Measurements from ENCODE around the gene PTX3.

Gene PTX3

GRCh38 chr3:157428853-157429252, 7.8 kb upstream of the PTX3 start:
- H3K27ac ChIP-seq, result no peak overlapping the region
- no peaks in the 10 kb centered on the region for H3K36me3 ChIP-seq
- DNase-seq, result no peak
- no peaks in the 10 kb centered on the region for H3K27me3 ChIP-seq (ENCODE audit: insufficient read depth, low read depth, severe bottlenecking)
- TF ChIP-seq, protein P1, sequence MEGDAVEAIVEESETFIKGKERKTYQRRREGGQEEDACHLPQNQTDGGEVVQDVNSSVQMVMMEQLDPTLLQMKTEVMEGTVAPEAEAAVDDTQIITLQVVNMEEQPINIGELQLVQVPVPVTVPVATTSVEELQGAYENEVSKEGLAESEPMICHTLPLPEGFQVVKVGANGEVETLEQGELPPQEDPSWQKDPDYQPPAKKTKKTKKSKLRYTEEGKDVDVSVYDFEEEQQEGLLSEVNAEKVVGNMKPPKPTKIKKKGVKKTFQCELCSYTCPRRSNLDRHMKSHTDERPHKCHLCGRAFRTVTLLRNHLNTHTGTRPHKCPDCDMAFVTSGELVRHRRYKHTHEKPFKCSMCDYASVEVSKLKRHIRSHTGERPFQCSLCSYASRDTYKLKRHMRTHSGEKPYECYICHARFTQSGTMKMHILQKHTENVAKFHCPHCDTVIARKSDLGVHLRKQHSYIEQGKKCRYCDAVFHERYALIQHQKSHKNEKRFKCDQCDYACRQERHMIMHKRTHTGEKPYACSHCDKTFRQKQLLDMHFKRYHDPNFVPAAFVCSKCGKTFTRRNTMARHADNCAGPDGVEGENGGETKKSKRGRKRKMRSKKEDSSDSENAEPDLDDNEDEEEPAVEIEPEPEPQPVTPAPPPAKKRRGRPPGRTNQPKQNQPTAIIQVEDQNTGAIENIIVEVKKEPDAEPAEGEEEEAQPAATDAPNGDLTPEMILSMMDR (IDR thresholded peaks at IDR 0.05; ENCODE audit: low read depth, low read length), result no peak
- H3K9me3 ChIP-seq (ENCODE audit: severe bottlenecking), result no peaks in the 10 kb centered on the region
- no peak overlapping the region for H3K4me3 ChIP-seq (ENCODE audit: low read depth, low read length)

DNA sequence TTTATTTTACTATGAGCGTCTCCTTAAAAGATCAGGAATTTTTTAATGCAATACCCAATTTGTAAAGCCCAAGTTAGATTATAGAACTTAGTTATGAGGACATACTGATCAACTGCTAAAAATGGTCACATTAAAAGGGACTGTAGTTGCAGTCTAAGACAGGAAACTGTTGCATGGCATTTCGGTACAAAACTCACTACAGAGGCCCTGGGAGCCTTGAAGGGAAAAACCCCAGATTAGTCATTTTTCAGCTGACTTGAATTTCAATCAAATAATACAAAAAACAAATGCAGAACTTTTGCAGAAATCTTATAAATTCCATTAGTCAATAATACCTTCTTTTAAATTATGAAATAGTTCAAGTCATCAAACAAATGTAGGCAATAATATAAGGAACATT, 6.9 kb upstream of the PTX3 start:
- Histone ChIP-seq H3K36me3 (no peaks in the 10 kb centered on the region), H3K27me3 (ENCODE audit: insufficient read depth, low read depth, severe bottlenecking) (no peaks in the 10 kb centered on the region), H3K4me3 (ENCODE audit: low read depth, low read length) (no peak overlapping the region), H3K27ac (no peak overlapping the region), H3K9me3 (ENCODE audit: severe bottlenecking) (no peaks in the 10 kb centered on the region)
- DNase-seq, result no peak
- TF ChIP-seq, protein P1 (IDR thresholded peaks at IDR 0.05; ENCODE audit: low read depth, low read length), result no peak

GRCh38 chr3:157438194-157438730, 1.6 kb downstream of the PTX3 start:
- Histone ChIP-seq H3K27me3 (ENCODE audit: insufficient read depth, low read depth, severe bottlenecking) (no peaks in the 10 kb centered on the region), H3K9me3 (ENCODE audit: severe bottlenecking) (no peaks in the 10 kb centered on the region), H3K36me3 (no peaks in the 10 kb centered on the region), H3K4me3 (ENCODE audit: low read depth, low read length) (peak overlapping the region; percentile 78), H3K27ac (peak overlapping the region; percentile 77)
- peak; percentile 49 for DNase-seq
- TF ChIP-seq, protein P1 (IDR thresholded peaks at IDR 0.05; ENCODE audit: low read depth, low read length), result no peak

- no peaks in the 10 kb centered on the region for H3K9me3 ChIP-seq (ENCODE audit: severe bottlenecking)
- H3K36me3 ChIP-seq, result no peaks in the 10 kb centered on the region
- TF ChIP-seq, protein P1 (IDR thresholded peaks at IDR 0.05; ENCODE audit: low read depth, low read length), result no peak
- H3K4me3 ChIP-seq (ENCODE audit: low read depth, low read length), result no peak overlapping the region
- DNase-seq, result no peak
- H3K27me3 ChIP-seq (ENCODE audit: insufficient read depth, low read depth, severe bottlenecking), result no peaks in the 10 kb centered on the region
- no peak overlapping the region for H3K27ac ChIP-seq
Measured at GRCh38 chr3:157441102-157441624, 4.5 kb downstream of the PTX3 start.

GRCh38 chr3:157442729-157443128, 6.1 kb downstream of the PTX3 start:
- H3K27ac ChIP-seq, result no peak overlapping the region
- no peaks in the 10 kb centered on the region for H3K27me3 ChIP-seq (ENCODE audit: insufficient read depth, low read depth, severe bottlenecking)
- no peak overlapping the region for H3K4me3 ChIP-seq (ENCODE audit: low read depth, low read length)
- H3K36me3 ChIP-seq, result no peaks in the 10 kb centered on the region
- no peak for DNase-seq
- H3K9me3 ChIP-seq (ENCODE audit: severe bottlenecking), result no peaks in the 10 kb centered on the region
- TF ChIP-seq, protein P1 (IDR thresholded peaks at IDR 0.05; ENCODE audit: low read depth, low read length), result no peak
